Stimulated activated CD4-positive, alpha-beta T cell treated with anti-CD3 and anti-CD28 coated beads, Interleukin-1b, Interleukin-23, amount 100 ng/mL, for 1 hour (primary cell): ENCODE measurements around the gene ESR1.
"Not testable (repeated sequence)": the region's sequence is repeated elsewhere in the genome, so short reads cannot be mapped to it uniquely, and the experiment has no call there.

ENCODE experiments used
- DNase-seq, 2 donors: peaks; one replicate each; pipeline ENCODE4 v3.0.0-alpha.2; 2020; ENCODE audit warnings: low read depth in 2 of 2

Gene ESR1

GRCh38 chr6:152135755-152136448, 328.4 kb downstream of the ESR1 start:
- DNase-seq = no peak

GRCh38 chr6:152136449-152136825, 329.0 kb downstream of the ESR1 start:
- no peak for DNase-seq

GRCh38 chr6:152138344-152138743, 330.9 kb downstream of the ESR1 start:
- not testable (repeated sequence) for DNase-seq

- no peak for DNase-seq
Observed at GRCh38 chr6:152142105-152142504, 334.6 kb downstream of the ESR1 start.

GRCh38 chr6:152143359-152143758, 335.9 kb downstream of the ESR1 start:
- no peak for DNase-seq

GRCh38 chr6:152146385-152146784, 338.9 kb downstream of the ESR1 start:
- no peak for DNase-seq

- DNase-seq = no peak
Observed at GRCh38 chr6:152147269-152147668, 339.8 kb downstream of the ESR1 start.

- DNase-seq = no peak
Observed at GRCh38 chr6:152148412-152148811, 340.9 kb downstream of the ESR1 start.

- no peak for DNase-seq
Observed at GRCh38 chr6:152150196-152150595, 342.7 kb downstream of the ESR1 start.

- DNase-seq = no peak
Observed at GRCh38 chr6:152151920-152152319, 344.4 kb downstream of the ESR1 start.

- no peak for DNase-seq
Observed at GRCh38 chr6:152154559-152155356, 347.3 kb downstream of the ESR1 start.

GRCh38 chr6:152155792-152156191, 348.3 kb downstream of the ESR1 start:
- no peak for DNase-seq

- DNase-seq = no peak
Observed at GRCh38 chr6:152160346-152160745, 352.9 kb downstream of the ESR1 start.

- no peak for DNase-seq
Observed at GRCh38 chr6:152161501-152161900, 354.0 kb downstream of the ESR1 start.

GRCh38 chr6:152164957-152165356, 357.5 kb downstream of the ESR1 start:
- no peak for DNase-seq

- DNase-seq = no peak
Observed at GRCh38 chr6:152166497-152166896, 359.0 kb downstream of the ESR1 start.

GRCh38 chr6:152166897-152167296, 359.4 kb downstream of the ESR1 start:
- no peak for DNase-seq

GRCh38 chr6:152167641-152168603, 360.4 kb downstream of the ESR1 start:
- no peak for DNase-seq

- no peak for DNase-seq
Observed at GRCh38 chr6:152170313-152170701, 362.8 kb downstream of the ESR1 start.

GRCh38 chr6:152170702-152171667, 363.5 kb downstream of the ESR1 start:
- DNase-seq = no peak

- DNase-seq = no peak
Observed at GRCh38 chr6:152173321-152173720, 365.8 kb downstream of the ESR1 start.
